ENCODE data around the gene FYB1.

GRCh38 chr5:39074017-39074814 lies 145.1 kb downstream of the FYB1 start, which contains the start of gene RICTOR:
- no peak for TF ChIP-seq CTCF (conservative IDR thresholded peaks at IDR 0.05 in 1 of 2, IDR thresholded peaks at IDR 0.05 in 1 of 2; ENCODE audit: extremely low read depth in 1 of 2, insufficient read depth in 1 of 2, low read depth in 1 of 2, low read length in 2 of 2)
- no peak for TF ChIP-seq EZH2 (IDR thresholded peaks at IDR 0.05; ENCODE audit: borderline replicate concordance, low read length)
